Psoas muscle (tissue), 8 donors: Measurements from ENCODE around the gene ZNF410. TPM values are rescaled to one million over a fixed set of nuclear protein-coding genes. Genes with fewer than 3 reads are reported as not detected.
A peak's percentile ranks its signal among the peaks of the same experiment; 100 is the strongest.
"Not testable (repeated sequence)": the region's sequence is repeated elsewhere in the genome, so short reads cannot be mapped to it uniquely, and the experiment has no call there.

Source experiments
- ATAC-seq, 4 donors: fragments of 200-7000 bp; cut with Tn5 transposase; one replicate each; pipeline ENCODE4 v1.9.1; 2020; ENCODE audit warnings: moderate library complexity in 3 of 4, mild to moderate bottlenecking in 2 of 4
- DNase-seq, 2 donors: peaks; one replicate each; pipeline ENCODE4 v3.0.0-alpha.2; 2020
- H3K27ac ChIP-seq: fragments of 200-600 bp; one replicate; pipeline ENCODE4 v1.8.0; 2022
- H3K27me3 ChIP-seq, 3 donors: fragments of 200-600 bp in 1 of 3; one replicate each; pipeline versions ENCODE4 v1.6.1 to v1.8.0; 2013 to 2022; ENCODE audit warnings: low read length in 2 of 3, mild to moderate bottlenecking in 2 of 3, moderate library complexity in 1 of 3; ENCODE audit not compliant: insufficient read depth in 3 of 3
- H3K36me3 ChIP-seq, 2 donors: fragments of 200-600 bp in 1 of 2; one replicate each; pipeline versions ENCODE4 v1.6.1 to v1.8.0; 2013 to 2022; ENCODE audit warnings: low read depth in 1 of 2, mild to moderate bottlenecking in 1 of 2, moderate library complexity in 1 of 2; ENCODE audit not compliant: insufficient read depth in 1 of 2
- H3K4me1 ChIP-seq: fragments of 200-600 bp; one replicate; pipeline ENCODE4 v1.8.0; 2022
- H3K4me3 ChIP-seq: fragments of 200-600 bp; one replicate; pipeline ENCODE4 v1.8.0; 2022; ENCODE audit warnings: mild to moderate bottlenecking
- H3K9me3 ChIP-seq: fragments of 200-600 bp; one replicate; pipeline ENCODE4 v1.8.0; 2022
- CTCF ChIP-seq: fragments of 200-600 bp; IDR thresholded peaks from one replicate; pipeline ENCODE4 v1.8.0; 2022; ENCODE audit warnings: antibody characterized with exemption
- whole genome bisulfite sequencing, 3 donors: extraction: QIAGEN DNeasy Blood & Tissue Kit; methylation state at CpG; one replicate each; pipeline versions ENCODE4 v1.1.6 to v1.1.7; 2013; 5-methylcytosine and 5-hydroxymethylcytosine counted together
- intact Hi-C, 2 donors: fragments of 100-400 bp; cut with DNase I; formaldehyde crosslinking; loops; one replicate each; pipeline versions ENCODE4 v1.11.0 to v1.14.2; 2022
- polyA plus RNA-seq, 3 donors: library from polyadenylated mRNA; stranded (reverse); fragments of 200-250 nt; gene quantifications; one replicate each; pipeline ENCODE4 v1.2.3, GENCODE V29; 2013
- total RNA-seq, 4 donors: library from RNA; stranded (reverse); fragmentation: NEBNext Ultra II Directional in 2 of 4; extraction: Animal tissue kit (Norgen Biotek cat#: 25700) in 2 of 4; gene quantifications; one replicate each; pipeline versions ENCODE4 v1.2.1 to v1.2.4, GENCODE V29; 2021 to 2023
- donor health status: healthy with polysubstance abuse.
- donor health status: DM: no; HTN: no; CAD: no; lungs with moderate emphysema.
- donor health status: Bipolar disorder and iron deficiency.
- donor health status: healthy.
- donor health status: DM: yes; HTN: yes; CAD: no.
- donor health status: DM: no; HTN: no; CAD: no.
- donor health status: DM: no; HTN: no; CAD: no.
- donor health status: DM: yes; HTN: yes; CAD: no.

Gene ZNF410
- total and polyA plus RNA-seq, 7 donors, result 13.1 to 40.6 (median 21.4) TPM

GRCh38 chr14:73888971-73889370 is 2.3 kb downstream of the ZNF410 start:
- peaks cover 4 to 15% of the 10 kb centered on the region in 2 donors for H3K36me3 ChIP-seq
- intact Hi-C loops, result loop anchor here in 1 of 2 donors (5.0 kb wide), 1 partner anchor 102 kb away; no protein-coding TSS in a partner anchor
- no peaks in the 10 kb centered on the region for H3K27me3 ChIP-seq
- no peak for TF ChIP-seq CTCF
- no peak for ATAC-seq
- WGBS, 3 donors, result 87 to 94% (median 88%) methylated on average over 2 of the region's 2 CpGs
- H3K27ac ChIP-seq, result no peak overlapping the region
- H3K4me1 ChIP-seq, result peaks cover 15% of the 10 kb centered on the region
- DNase-seq, result no peak
- no peaks in the 10 kb centered on the region for H3K9me3 ChIP-seq
- H3K4me3 ChIP-seq, result no peak overlapping the region

DNA sequence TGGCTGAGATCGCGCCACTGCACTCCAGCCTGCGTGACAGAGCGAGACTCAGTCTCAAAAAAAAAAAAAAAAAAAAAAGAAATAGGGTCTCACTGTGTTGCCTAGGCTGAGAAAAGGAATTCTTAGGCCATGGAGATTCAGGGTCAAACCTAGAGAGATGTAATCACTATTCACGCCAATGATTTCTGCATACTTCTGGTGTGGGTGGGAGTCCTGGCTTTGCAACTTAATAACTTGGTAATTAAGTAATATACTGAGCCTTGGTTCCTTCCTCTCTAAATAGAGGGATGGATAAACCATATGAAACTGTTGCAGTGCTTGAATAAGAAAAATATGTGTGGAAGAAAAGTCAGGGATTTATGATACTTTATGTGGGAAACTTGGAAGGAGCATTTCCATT is 2.7 kb downstream of the ZNF410 start:
- no peaks in the 10 kb centered on the region for H3K27me3 ChIP-seq
- intact Hi-C loops, result loop anchor here in 1 of 2 donors (5.0 kb wide), 1 partner anchor 102 kb away; no protein-coding TSS in a partner anchor
- peaks cover 15% of the 10 kb centered on the region for H3K4me1 ChIP-seq
- 78 to 87% (median 79%) methylated on average over 5 of the region's 5 CpGs for WGBS, 3 donors
- TF ChIP-seq CTCF, result no peak
- ATAC-seq (no peak), DNase-seq (no peak)
- no peaks in the 10 kb centered on the region for H3K9me3 ChIP-seq
- no peak overlapping the region for H3K4me3 ChIP-seq
- peaks cover 6 to 19% of the 10 kb centered on the region in 2 donors for H3K36me3 ChIP-seq
- no peak overlapping the region for H3K27ac ChIP-seq

GRCh38 chr14:73894180-73894687 is 7.6 kb downstream of the ZNF410 start:
- H3K9me3 ChIP-seq, DNase-seq, H3K27ac ChIP-seq, H3K4me1 ChIP-seq, ATAC-seq, intact Hi-C loops, H3K4me3 ChIP-seq, H3K27me3 ChIP-seq: not testable (repeated sequence)
- H3K36me3 ChIP-seq, result peaks cover 23 to 68% of the 10 kb centered on the region in 2 donors
- 84 to 97% (median 93%) methylated on average over 6 of the region's 6 CpGs for whole genome bisulfite sequencing, 3 donors

DNA sequence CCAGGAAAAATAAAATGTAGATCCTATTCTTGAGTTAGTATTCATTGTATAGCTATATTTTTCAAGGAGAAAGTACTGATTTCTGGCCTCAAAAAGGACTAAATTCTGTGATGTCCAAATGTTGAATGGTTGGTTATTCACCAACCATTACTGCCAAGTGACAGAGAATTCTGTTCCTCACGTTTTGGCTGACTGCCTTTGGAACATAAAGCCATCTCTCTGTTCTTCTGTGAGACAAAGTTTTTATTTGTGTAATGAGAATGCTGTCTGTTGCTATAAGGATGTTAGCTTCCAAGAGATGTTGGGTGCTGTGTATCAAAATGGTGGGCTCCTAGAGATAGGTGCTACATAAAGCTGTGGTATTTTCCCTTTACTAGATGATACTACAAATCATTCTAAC is 9.3 kb downstream of the ZNF410 start:
- no peak for ATAC-seq
- no peak for TF ChIP-seq CTCF
- no peak overlapping the region for H3K4me3 ChIP-seq
- 51 to 66% (median 53%) methylated on average over 1 of the region's 1 CpG for WGBS, 3 donors
- no peak for DNase-seq
- peaks cover 23 to 83% of the 10 kb centered on the region in 2 donors for H3K36me3 ChIP-seq
- H3K4me1 ChIP-seq, result peaks cover 8% of the 10 kb centered on the region
- no peaks in the 10 kb centered on the region for H3K27me3 ChIP-seq
- no peak overlapping the region for H3K27ac ChIP-seq
- intact Hi-C loops, result loop anchor here in 1 of 2 donors (5.0 kb wide), 1 partner anchor 51 kb away; no protein-coding TSS in a partner anchor
- H3K9me3 ChIP-seq, result no peaks in the 10 kb centered on the region

DNA sequence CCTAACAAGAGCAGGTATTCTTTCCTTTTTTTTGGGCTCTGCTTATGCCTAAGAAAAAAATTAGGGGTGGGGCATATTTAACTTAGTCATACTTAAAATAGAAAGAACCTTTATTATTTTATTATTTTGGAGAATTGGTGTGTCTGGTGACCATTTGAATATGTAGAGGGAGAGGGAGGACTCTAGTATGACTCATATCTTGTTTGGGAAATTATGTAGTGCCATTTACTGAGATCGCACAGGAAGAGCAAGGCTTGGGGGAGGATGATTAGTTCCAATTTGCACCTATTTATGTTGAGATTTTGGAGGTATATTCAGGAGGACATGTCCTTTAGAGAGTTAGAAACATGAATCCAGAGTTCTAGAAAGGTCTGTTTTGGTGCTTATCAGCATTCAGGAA is 9.9 kb downstream of the ZNF410 start:
- Histone ChIP-seq H3K4me1 (peaks cover 8% of the 10 kb centered on the region), H3K4me3 (no peak overlapping the region), H3K36me3 (peaks cover 23 to 89% of the 10 kb centered on the region in 2 donors), H3K27me3 (no peaks in the 10 kb centered on the region), H3K27ac (peak overlapping the region; percentile 47), H3K9me3 (no peaks in the 10 kb centered on the region)
- intact Hi-C loops, result loop anchor here in 1 of 2 donors (5.0 kb wide), 1 partner anchor 51 kb away; no protein-coding TSS in a partner anchor
- ATAC-seq (no peak), DNase-seq (no peak)
- TF ChIP-seq CTCF, result no peak
- WGBS, 3 donors, result 89 to 97% (median 89%) methylated on average over 1 of the region's 1 CpG
